HG03108 (cell line): ENCODE data around the gene FADS2.
"Not testable (repeated sequence)": the region's sequence is repeated elsewhere in the genome, so short reads cannot be mapped to it uniquely, and the experiment has no call there.

Experiments used
- ATAC-seq: cut with Tn5 transposase; IDR thresholded peaks from one replicate; pipeline ENCODE4 v1.9.1; 2021; ENCODE audit warnings: moderate library complexity; ENCODE audit not compliant: unreplicated experiment

The FADS2 gene

GRCh38 chr11:61866958-61867343 lies 38.9 kb downstream of the FADS2 start:
- no peak for ATAC-seq

- no peak for ATAC-seq
Measured at GRCh38 chr11:61868571-61869428, 40.7 kb downstream of the FADS2 start.

- ATAC-seq, result no peak
Measured at GRCh38 chr11:61869429-61869707, 41.3 kb downstream of the FADS2 start.

- ATAC-seq, result no peak
Measured at GRCh38 chr11:61869708-61870451, 41.8 kb downstream of the FADS2 start.

- ATAC-seq, result no peak
Measured at GRCh38 chr11:61870541-61871031, 42.5 kb downstream of the FADS2 start.

- peak; percentile 75 for ATAC-seq
Measured at GRCh38 chr11:61871158-61871597, 43.1 kb downstream of the FADS2 start.

GRCh38 chr11:61872935-61873565 lies 45.0 kb downstream of the FADS2 start:
- no peak for ATAC-seq

GRCh38 chr11:61873588-61874376 lies 45.7 kb downstream of the FADS2 start:
- ATAC-seq, result no peak

- ATAC-seq, result no peak
Measured at GRCh38 chr11:61874377-61874809, 46.3 kb downstream of the FADS2 start.

- no peak for ATAC-seq
Measured at GRCh38 chr11:61874853-61875252, 46.8 kb downstream of the FADS2 start.

- no peak for ATAC-seq
Measured at GRCh38 chr11:61875698-61876097, 47.6 kb downstream of the FADS2 start.

GRCh38 chr11:61879152-61879551 lies 51.1 kb downstream of the FADS2 start:
- ATAC-seq, result no peak

GRCh38 chr11:61880031-61880430 lies 51.9 kb downstream of the FADS2 start:
- ATAC-seq, result no peak

GRCh38 chr11:61880454-61880853 lies 52.4 kb downstream of the FADS2 start:
- no peak for ATAC-seq

GRCh38 chr11:61881397-61881796 lies 53.3 kb downstream of the FADS2 start:
- ATAC-seq, result no peak

- ATAC-seq, result not testable (repeated sequence)
Measured at GRCh38 chr11:61882267-61882666, 54.2 kb downstream of the FADS2 start.

- no peak for ATAC-seq
Measured at GRCh38 chr11:61882879-61883278, 54.8 kb downstream of the FADS2 start.

- ATAC-seq, result no peak
Measured at GRCh38 chr11:61883327-61883726, 55.2 kb downstream of the FADS2 start.

- no peak for ATAC-seq
Measured at GRCh38 chr11:61883947-61884346, 55.8 kb downstream of the FADS2 start.

- no peak for ATAC-seq
Measured at GRCh38 chr11:61885166-61885778, 57.2 kb downstream of the FADS2 start.
